ENCODE data around the gene SRF.
"Not testable (repeated sequence)": the region's sequence is repeated elsewhere in the genome, so short reads cannot be mapped to it uniquely, and the experiment has no call there.

The SRF gene

GRCh38 chr6:43170931-43171706 is at the start of gene SRF:
SRF (plus strand) TSS chr6:43171269; CDS start chr6:43171657, 388 bp downstream.
- DNase-seq: peak; percentile 100

- no peak for DNase-seq
Measured at GRCh38 chr6:43122146-43122545, 48.9 kb upstream of the SRF start.

GRCh38 chr6:43123461-43124314 is 47.4 kb upstream of the SRF start:
- DNase-seq: peak; percentile 60

GRCh38 chr6:43124481-43124880 is 46.6 kb upstream of the SRF start:
- DNase-seq: peak; percentile 27

DNA sequence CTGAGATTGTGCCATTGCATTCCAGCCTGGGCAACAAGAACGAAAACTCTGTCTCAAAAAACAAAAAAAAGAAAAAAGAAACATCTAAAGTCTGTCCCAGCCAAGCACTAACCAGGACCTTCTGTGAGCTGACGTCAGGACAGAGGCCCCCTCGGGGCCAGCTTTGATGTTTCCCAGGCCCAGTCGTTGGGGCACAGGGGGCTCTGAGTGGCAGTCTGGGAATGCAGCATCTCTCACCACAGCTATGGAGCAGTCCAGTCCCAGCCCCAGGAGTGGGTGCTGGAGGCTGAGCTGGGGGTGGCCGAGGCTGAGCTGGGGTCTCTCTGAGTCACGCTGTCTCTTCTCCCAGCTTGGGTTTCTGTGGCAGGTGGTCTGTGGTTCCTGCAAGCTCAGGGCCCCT is 46.0 kb upstream of the SRF start:
- DNase-seq: no peak

- DNase-seq: no peak
Measured at GRCh38 chr6:43125555-43125954, 45.5 kb upstream of the SRF start.

GRCh38 chr6:43127180-43127579 is 43.9 kb upstream of the SRF start:
- no peak for DNase-seq

GRCh38 chr6:43127877-43128276 is 43.2 kb upstream of the SRF start:
- DNase-seq: no peak

DNA sequence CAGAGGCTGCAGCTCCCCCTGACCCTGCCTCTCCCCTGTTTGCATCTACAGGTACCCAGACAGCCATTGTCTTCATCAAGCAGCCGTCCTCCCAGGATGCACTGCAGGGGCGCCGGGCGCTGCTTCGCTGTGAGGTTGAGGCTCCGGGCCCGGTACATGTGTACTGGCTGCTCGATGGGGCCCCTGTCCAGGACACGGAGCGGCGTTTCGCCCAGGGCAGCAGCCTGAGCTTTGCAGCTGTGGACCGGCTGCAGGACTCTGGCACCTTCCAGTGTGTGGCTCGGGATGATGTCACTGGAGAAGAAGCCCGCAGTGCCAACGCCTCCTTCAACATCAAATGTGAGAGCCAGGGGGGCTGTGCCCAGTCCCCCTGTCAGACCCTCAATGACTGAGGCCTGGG is 42.1 kb upstream of the SRF start:
- DNase-seq: no peak

DNA sequence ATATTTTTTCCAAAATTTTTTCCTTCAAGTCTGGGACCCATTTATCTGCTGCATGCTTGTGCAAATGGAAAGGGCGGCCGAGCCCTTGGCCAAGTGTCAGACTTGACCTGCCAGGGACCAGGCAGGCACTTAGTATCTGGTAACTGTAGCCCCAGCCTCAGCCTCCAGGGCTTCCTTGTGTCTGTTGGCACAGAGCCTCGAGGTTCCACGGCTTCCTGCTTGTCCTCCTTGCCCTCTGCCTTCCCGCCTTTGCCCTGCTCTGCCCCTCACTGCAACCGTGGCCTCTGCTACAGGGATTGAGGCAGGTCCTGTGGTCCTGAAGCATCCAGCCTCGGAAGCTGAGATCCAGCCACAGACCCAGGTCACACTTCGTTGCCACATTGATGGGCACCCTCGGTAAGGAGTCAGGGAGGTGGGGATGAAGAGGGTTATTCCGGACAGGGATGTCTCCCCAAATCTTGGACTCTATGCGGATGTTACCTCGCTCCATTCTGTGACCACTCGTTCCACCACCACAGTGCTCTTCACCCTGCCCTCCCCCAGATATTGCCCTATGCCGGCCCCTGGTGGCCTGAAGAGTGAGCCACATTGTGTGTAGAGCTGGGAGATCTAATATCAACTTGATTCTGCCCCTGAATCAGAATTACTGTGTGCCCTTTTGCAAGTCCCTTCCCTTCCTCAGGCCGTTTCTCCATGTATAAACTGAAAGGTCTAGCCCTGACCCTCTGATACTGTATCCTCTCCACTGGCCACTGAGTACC is 41.5 kb upstream of the SRF start:
- peak; percentile 12 for DNase-seq

DNA sequence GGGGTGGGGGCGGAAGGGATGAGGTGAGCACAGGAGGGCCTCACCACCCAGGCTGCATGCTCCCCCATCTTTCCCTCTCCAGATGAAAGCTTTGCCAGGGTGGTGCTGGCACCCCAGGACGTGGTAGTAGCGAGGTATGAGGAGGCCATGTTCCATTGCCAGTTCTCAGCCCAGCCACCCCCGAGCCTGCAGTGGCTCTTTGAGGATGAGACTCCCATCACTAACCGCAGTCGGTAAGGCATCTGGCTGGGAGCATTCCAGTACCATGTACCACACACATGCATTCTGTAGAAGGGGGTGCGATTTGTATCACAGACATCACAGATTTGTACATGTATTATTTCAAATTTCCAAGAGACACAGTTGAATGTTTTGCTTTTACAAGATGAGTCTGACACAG is 40.6 kb upstream of the SRF start:
- no peak for DNase-seq

DNA sequence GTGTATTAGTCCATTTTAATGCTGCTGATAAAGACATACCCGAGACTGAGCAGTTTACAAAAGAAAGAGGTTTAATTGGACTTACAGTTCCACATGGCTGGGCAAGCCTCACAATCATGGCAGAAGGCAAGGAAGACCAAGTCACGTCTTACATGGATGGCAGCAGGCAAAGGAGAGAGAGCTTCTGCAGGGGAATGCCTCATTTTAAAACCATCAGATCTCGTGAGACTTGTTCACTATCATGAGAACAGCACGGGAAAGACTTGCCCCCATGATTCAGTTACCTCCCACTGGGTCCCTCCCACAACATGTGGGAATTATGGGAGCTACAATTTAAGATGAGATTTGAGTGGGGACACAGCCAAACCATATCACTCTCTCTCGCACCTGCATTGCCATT is 39.7 kb upstream of the SRF start:
- not testable (repeated sequence) for DNase-seq

DNA sequence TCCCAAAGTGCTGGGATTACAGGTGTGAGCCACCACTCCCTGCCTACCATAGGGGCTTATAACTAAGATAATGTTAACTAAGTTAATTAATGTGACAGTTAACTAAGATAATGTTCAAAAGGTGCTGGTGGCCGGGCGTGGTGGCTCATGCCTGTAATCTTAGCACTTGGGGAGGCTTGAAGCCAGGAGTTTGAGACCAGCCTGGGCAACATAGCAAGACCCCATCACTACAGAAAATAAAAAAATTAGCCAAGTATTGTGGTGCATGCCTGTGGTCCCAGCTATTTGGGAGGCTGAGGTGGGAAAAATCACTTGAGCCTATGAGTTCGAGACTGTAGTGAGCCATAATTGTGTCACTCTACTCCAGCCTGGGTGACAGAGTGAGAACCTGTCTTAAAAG is 32.8 kb upstream of the SRF start:
- no peak for DNase-seq

DNA sequence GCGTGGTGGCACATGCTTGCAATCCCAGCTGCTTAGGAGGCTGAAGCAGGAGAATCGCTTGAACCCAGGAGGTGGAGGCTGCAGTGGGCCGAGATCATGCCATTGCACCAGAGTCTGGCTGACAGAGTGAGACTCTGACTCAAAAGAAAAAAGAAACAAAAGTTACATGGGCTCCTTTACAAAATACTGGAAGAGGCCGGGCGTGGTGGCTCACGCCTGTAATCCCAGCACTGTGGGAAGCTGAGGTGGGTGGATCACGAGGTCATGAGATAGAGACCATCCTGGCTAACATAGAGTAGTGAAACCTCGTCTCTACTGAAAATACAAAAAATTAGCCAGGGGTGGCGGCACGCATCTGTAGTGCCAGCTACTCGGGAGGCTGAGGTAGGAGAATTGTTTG is 31.1 kb upstream of the SRF start:
- DNase-seq: not testable (repeated sequence)

DNA sequence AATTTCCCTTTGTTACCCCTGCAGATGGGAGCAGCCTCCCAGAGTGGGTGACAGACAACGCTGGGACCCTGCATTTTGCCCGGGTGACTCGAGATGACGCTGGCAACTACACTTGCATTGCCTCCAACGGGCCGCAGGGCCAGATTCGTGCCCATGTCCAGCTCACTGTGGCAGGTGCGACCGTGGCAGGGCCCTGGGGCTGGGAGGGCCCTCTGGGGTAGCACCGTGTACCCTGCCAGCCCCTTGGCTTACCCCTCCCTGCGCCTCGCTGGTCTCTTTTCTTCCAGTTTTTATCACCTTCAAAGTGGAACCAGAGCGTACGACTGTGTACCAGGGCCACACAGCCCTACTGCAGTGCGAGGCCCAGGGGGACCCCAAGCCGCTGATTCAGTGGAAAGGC is 29.4 kb upstream of the SRF start:
- no peak for DNase-seq

DNA sequence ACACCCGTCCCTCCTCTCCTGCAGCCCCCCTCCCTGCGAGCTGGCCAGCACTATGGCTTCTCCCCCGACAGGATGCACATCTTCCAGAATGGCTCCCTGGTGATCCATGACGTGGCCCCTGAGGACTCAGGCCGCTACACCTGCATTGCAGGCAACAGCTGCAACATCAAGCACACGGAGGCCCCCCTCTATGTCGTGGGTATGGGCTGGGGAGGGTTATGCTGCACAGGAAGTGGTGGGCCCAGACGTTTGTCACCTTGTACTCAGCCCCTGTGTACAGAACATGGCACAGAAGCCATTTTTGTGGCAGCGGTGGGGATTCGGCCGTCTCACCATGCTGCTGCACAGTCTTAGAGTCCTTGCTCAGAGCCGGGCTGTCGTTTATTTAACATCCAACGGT is 29.0 kb upstream of the SRF start:
- no peak for DNase-seq

- peak; percentile 78 for DNase-seq
Measured at GRCh38 chr6:43143235-43144128, 27.6 kb upstream of the SRF start.

GRCh38 chr6:43144879-43145278 is 26.2 kb upstream of the SRF start:
- no peak for DNase-seq

DNA sequence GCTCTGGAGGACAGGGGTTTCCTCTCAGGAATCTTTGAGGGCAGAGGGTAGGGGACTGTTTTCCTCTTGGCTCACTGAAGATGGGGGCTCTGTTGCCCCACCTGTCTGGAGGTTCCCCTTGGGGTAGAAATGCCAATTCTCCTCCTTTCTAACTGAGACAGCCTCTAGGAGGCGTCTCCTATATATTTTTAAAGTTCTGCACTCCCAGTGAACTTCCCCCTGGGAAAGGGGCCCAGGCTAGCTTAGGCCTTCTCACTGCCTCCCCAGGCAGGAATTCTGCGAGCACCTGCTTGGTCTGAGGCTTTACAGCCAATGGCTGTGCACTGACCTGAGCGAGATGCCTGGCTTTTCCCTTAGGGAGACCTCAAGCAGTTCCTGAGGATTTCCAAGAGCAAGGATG is 24.8 kb upstream of the SRF start:
- no peak for DNase-seq

GRCh38 chr6:43146709-43147688 is 24.1 kb upstream of the SRF start:
- no peak for DNase-seq
